Skin epidermis (tissue), 12 donors: Measurements from ENCODE around the gene PDE6D.

Experiments used
- H3K27ac ChIP-seq, 21 experiments: fragments of 200-600 bp; sonication (generic) in 11 of 21; one replicate each; pipeline ENCODE4 v1.5.0; 2020; ENCODE audit warnings: mild to moderate bottlenecking in 3 of 21, inconsistent platforms in 2 of 21, moderate library complexity in 2 of 21
- H3K4me3 ChIP-seq, 7 experiments: fragments of 200-600 bp; sonication (generic) in 2 of 7; one replicate each; pipeline ENCODE4 v1.5.0; 2020; ENCODE audit warnings: inconsistent platforms in 2 of 7, mild to moderate bottlenecking in 2 of 7, moderate library complexity in 1 of 7

The PDE6D gene

DNA sequence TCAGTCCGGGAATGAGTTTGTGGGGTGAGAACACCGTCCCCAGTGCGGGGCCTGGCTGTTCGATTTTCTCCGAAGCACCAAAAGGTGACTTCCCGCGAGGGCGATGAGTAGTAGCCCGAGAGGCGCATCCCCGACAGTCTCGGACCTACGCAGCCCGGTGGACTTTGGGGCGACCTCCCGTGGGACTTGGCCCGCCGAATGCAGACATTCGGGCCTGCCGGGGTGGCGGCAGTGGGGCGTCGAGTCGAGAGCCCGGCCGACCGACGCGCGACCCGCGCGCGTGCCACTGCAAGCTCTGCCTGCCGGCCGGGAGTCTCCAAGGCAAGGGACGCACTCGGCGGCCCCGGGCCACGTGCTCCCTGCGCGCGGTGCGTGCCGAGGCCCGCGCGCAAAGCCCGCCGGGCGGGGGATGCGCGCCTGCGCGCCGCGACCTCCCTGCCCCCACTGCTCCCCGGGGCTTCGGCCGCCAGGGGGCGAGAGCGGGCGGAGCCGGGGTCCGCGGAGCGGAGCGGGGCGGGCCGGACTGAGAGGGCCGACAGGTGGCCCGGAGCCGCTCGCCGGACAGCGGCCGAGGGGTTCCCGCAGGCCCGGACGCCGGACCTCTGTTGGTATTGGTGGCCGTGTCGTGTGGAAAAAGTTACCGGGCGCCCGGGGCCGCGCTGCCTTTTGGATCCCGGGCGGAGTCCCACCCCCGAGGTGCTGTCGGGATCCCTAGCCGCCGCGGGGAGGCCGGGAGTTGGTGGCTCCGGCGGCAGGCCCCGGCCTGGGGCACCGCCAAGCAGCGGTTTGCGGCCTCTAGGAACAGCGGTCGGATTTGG lies 70.9 kb downstream of the PDE6D start:
- H3K4me3 ChIP-seq = peak overlapping the region; percentile 70 to 99 (median 88)
- peak overlapping the region; percentile 88 to 100 (median 99) for H3K27ac ChIP-seq

DNA sequence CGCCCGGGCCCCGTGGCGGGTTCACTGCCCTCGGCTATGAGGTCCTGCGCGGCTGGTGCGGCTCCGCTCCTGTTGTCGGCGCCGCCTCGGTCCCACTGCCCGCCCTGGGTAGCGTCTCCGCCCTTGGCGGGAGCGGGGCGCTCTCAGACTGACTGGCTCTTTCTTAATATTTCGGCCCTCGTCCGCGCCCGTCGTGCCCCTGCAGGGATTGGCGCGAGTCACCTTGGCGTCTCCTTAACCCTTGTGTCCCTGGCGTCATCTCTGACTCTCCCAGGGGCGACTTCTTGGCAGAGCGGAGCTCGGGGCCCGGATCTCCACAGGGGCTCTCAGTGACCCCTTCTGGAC lies 71.5 kb downstream of the PDE6D start:
- H3K27ac ChIP-seq = peak overlapping the region; percentile 88 to 100 (median 99)
- peak overlapping the region; percentile 70 to 99 (median 88) for H3K4me3 ChIP-seq

DNA sequence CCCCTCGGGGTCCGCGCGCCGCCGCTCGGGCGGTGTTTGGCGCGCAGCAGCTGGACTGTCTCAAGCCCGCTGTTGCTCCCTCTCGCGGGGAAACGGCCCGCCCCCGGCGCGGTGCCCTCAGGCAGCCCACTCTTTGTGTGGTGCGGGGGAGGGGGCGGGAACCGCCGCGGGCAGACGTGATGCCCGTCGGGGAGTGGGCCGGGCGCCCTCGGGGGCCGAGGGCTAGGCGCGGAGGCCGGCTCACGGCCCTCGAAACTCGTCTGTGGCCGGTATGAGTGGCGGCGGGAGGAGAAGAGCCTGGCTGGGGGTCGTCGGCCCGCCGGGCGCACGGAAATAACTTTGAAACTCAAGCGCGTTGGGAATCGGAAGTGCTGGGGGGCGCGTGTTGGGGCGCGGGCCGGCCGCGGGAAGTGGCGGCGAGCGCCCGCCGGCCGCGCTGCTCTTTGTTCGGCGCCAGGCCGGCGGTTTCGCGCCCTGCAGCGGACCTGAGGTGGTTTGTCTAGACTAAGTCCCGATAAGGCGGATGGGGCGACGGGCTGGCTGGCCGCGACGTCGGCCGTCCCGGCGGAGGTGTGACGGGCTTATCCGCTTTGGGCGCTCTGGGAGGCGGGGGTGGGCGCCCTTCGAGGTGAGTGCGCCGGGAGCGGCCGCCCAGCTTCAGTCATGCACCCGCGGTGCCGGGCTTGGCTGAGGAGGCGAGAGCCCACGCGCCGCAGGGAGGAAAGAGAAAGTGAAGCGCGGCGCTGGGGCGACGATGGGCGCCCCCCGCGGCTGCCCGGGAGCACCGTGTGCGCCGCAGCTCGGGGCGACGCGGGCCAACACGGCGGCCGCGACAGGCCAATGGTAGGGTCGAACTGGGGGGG lies 72.1 kb downstream of the PDE6D start:
- H3K27ac ChIP-seq = peak overlapping the region; percentile 88 to 100 (median 99)

DNA sequence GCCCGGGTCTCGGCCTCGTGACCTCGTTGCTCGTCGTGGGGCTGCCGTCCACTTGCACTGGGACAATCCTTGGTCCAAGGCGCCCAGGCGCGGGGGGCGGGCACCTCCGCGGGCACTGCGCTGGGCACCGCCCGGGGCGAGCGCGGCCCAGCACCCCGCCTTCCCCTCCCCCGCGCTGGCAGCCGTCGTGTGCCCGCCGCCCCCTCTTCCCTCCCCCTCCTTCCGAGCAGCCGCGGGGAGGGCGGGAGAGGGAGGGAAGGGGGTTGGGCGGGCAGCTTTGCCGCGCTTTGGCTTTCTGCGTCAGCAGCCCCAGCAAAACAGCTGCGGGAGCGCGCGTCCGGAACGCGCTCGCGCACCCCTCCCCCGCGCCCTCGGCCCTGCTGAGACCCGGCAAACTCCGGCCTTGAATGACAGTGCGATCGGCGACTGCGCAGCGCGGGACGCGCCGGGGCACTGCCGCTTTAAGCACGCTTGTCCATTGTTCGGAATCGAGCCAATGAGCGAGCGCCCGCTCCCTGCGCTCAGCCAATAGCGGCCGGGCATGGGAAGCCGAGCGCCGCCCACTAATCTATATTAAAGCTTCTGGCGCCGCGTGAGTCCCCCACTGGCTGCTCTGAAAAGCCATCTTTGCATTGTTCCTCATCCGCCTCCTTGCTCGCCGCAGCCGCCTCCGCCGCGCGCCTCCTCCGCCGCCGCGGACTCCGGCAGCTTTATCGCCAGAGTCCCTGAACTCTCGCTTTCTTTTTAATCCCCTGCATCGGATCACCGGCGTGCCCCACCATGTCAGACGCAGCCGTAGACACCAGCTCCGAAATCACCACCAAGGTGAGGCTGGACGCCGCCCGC lies 72.9 kb downstream of the PDE6D start, which contains the start of gene PTMA:
Gene PTMA, plus strand, starts transcription at position 599 of the 846 bp plus-strand sequence. Its CDS starts 182 bp downstream, at position 781.
- Histone ChIP-seq H3K27ac (peak within 1 kb of the TSS; percentile 98 to 100 (median 100)), H3K4me3 (peak within 1 kb of the TSS; percentile 70 to 99 (median 88))

More for the DNA sequence above, 72.1 kb downstream of the PDE6D start:
- H3K4me3 ChIP-seq = peak overlapping the region; percentile 70 to 99 (median 88)

DNA sequence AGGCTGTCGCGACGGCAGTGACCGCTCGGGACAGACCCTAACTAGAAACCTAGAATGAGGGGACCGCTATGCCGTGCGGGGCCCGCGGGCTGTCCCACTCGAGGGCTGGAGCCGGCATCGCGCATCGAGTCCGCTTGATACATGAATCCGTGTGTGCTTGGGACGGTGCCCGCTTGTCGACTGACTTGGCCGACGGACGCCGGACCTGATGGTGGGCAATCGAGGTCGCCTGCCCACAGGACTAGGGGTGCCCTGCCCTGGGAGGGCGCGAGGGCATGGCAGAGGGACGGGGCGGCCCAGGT lies 73.5 kb downstream of the PDE6D start:
- peak overlapping the region; percentile 68 to 99 (median 88) for H3K4me3 ChIP-seq

DNA sequence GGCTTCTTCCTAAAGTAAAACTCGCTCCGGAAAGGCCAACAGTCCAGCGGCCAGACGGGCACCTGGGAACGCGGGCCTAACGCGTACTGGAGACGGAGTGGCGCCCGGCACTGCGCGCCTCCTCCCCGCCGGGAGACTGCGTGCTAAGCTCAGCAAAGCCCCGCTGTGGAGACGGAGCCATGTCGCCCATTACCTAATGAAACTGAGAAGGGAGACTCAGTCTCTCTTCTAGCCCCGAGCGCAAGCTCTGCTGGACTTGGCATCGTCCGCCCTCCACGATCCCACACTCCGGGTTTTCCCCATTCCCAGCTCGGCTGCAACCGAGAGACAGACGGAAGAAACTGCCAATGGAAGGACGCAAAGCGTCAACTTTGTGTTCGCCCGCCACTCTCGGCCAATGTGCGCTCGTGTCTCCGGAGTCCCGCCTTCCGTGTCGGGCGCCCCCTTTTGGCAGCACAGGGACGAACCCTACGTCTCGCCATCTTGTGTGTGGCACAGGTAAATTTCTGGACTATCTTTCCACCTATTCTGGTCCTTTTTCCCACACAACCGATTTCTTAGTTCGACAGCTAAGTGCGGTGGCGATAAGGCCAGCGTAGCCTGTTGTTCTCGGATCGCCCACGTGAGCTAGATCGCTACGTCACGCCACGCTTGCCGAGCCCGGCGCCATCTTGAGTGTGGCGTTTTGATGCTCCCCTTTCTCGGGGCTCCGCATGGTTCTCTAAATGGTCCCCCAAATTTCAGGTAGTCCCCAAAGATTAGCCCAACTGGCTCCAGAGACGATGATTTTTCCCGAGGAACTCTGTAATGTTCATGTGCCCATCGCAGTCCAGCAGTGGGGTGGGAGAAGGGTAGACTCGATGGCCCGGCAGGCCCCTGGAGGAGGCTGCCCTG lies 74.1 kb downstream of the PDE6D start:
- Histone ChIP-seq H3K27ac (peak overlapping the region; percentile 97 to 100 (median 100)), H3K4me3 (peak overlapping the region; percentile 68 to 99 (median 88))

More for the DNA sequence above, 73.5 kb downstream of the PDE6D start:
- peak overlapping the region; percentile 92 to 100 (median 100) for H3K27ac ChIP-seq

DNA sequence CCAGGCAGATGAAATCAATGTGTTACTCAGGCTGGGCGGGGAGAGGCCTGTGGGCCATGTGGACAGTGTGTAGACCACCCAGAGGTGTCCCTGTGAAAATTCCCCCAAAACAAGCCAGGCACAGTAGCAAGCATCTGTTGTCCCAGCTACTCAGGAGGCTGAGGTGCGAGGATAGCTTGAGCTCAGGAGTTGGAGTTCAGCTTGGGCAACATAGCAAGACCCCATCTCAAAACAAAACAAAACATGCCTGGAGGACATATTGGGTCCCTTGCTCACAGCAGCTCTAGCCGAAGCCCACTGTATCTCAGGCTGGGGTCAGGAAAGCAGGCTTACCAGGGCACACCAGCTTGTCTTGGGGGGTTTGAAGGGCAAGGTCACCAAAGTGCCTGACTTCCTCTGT lies 77.1 kb downstream of the PDE6D start:
- no peak overlapping the region for H3K27ac ChIP-seq
- no peak overlapping the region for H3K4me3 ChIP-seq

DNA sequence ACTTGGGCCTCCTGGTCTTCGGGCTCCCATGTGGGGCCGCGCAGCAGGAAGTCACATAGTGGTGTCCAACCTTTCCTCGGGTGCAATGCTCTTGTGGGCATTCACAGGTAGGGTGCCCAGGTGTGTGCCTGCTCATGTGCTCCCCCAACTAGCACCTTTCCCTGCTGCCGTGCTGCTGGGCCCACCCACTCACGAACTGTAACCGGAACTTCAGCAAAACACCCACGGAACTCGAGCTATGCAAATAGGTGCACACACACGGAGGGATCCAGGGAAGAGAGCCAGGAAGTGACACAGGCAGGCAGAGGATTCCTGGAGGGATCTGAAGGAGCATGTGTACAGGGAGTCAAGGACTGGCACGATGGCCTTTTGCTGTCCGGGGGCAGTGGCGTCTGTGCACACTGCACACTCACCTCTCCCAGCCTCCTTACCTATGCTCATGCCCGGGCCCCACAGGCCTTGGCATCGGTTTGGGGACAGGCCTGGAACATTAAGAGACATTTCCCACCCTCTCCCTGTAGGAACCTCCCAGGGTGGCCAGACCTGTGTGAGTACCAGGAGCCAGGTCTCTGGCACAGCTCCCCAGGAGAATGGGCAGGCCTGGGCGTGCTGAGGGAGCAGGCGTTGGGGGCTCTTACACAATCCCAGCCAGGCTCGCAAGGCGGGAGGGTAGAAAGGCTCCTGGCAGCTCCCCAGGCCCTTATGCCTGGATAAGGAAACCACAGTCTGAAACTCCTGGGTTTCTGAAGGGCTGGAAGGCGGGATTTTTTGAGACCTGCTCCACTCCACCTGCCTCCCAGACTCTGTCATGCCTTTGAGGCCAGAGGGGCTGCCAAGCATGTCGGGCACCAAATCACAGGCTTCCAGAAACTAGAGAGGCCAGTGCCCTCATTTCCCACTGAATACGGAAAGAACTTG lies 79.4 kb downstream of the PDE6D start:
- no peak overlapping the region for H3K4me3 ChIP-seq
- peak overlapping the region in 18 of 21 experiments; percentile 16 to 87 (median 59) for H3K27ac ChIP-seq

DNA sequence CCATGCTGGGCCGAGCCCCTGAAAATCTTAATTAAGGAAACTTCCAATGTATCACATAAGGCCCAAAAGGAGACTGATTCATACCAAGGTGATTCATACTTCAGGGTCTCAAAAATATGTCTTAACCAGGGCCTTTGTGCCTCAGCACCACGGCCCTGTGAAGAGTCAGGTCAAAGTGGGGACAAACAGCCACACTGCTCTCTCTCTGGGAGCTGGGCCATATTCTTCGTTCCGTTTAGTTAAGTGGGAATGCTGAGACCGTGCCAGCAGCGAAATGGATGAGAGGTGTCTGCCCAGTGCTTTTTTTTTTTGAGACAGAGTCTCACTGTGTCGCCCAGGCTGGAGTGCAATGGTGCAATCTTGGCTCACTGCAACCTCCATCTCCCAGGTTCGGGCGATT lies 82.1 kb downstream of the PDE6D start:
- Histone ChIP-seq H3K4me3 (no peak overlapping the region), H3K27ac (no peak overlapping the region)

DNA sequence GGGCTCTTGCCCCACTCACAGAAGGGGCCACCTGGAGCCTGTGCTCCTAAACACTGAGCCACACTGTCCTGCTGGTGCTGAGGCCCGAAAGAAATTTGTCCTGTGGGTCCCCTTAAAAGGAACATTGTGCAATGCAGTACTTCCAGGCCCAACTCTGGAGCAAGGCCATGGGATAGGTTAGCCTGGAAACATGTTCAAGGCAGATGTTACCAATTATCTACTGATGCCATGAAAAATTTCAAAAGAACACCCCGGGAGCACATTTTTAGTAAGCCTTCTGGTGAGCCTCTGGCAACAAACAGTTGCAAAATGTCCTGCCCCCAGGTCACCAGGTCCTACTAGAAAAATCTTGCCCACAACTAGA lies 85.1 kb downstream of the PDE6D start:
- Histone ChIP-seq H3K4me3 (no peak overlapping the region), H3K27ac (peak overlapping the region in 4 of 21 experiments; percentile 7 to 61 (median 54))

DNA sequence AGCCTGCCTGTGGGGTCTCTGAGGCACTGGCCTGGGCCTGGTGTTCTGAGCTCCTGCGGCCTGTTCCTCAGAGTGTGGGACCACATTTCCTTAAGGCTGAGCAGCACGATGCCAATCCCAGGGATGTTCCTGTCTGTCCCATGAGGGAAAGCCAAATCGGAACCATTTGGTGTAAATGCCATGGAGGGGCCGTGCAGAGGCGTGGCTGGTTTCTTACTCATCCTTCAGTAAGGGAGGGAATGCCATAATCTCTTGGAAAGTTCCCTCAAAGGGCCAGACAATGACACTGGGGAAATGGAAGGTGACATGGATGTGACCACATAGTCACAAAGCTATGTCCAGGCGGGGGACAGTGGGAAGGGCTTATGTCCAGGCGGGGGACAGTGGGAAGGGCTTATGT lies 87.1 kb downstream of the PDE6D start:
- peak overlapping the region in 1 of 21 experiments; percentile 25 for H3K27ac ChIP-seq

DNA sequence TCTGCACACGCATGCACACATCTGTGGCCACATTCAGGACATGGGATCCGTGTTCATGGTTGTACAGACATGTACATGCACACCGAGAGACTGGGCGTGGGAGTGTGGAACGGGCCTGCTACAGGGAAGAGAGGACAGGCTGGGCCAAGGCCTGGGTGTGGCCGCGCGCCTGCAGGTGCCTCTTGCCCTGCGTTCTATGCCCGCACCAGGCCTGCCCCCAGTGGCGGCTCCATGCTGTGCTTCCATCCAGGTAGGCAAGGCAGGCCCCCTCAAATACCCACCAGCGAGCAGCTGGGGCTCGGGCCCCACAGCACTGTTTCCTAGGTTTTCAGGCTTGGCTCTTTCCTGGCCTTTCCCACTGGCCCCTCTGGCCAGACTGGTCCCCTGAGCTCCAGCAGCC lies 88.2 kb downstream of the PDE6D start:
- no peak overlapping the region for H3K27ac ChIP-seq

More for the DNA sequence above, 87.1 kb downstream of the PDE6D start:
- H3K4me3 ChIP-seq = no peak overlapping the region

DNA sequence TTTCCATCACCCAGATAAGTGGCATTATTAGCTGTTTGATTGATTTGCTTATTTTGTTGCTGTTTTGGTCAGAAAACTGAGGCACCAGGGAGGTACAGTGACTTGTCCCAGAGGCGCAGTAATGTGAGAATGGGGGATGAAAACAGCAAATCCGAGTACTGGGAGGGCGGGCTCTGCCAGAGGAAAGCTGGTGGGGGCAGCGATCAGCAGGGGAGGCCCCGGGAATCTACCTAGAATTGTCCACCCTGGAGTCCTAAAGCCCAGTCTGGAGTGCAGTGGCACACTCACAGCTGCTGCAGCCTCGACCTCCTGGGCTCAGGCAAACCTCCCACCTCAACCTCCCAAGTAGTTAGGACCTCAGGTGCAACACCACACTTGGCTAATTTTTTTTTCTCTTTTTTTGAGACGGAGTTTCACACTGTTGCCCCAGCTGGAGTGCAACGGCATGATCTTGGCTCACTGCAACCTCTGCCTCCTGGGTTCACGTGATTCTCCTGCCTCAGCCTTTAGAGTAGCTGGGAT lies 89.8 kb downstream of the PDE6D start:
- H3K4me3 ChIP-seq = no peak overlapping the region
- no peak overlapping the region for H3K27ac ChIP-seq

More for the DNA sequence above, 88.2 kb downstream of the PDE6D start:
- no peak overlapping the region for H3K4me3 ChIP-seq

DNA sequence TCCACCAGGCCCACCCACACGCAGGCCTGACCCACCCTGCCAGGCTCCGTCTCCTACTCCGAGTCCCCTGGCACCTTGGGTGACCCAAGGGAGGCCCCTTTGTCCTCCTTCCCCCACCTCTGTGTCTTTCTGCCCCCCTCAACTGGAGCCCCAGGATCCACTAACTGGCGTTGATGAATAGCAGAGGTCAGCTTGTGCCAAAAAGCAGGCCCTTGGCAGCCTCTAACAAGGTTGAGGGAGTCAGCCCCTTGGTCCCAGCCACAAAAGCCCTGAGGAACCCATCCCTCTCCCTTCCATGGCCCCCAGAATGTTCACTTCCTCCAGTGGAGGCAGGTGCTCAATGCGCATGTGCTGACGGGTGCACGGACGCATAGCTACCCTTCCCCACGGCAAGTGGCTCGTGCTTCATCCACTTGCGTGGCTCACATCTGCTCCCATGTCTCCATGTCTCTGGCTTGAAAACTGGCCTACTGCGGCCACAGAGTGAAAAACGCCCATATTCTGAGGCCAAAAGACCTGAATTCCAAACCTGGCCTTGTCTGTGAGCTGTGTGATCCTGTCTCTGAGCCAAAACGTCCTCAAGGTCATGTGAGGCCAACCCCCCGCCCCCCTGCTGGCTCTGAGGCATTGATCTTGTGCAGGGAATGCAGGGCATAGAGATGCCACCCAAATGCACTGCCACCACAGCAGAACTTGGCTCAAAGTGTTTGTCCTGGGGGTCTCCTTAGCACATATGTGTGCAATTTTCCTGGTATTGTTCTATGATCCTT lies 91.8 kb downstream of the PDE6D start:
- no peak overlapping the region for H3K27ac ChIP-seq

DNA sequence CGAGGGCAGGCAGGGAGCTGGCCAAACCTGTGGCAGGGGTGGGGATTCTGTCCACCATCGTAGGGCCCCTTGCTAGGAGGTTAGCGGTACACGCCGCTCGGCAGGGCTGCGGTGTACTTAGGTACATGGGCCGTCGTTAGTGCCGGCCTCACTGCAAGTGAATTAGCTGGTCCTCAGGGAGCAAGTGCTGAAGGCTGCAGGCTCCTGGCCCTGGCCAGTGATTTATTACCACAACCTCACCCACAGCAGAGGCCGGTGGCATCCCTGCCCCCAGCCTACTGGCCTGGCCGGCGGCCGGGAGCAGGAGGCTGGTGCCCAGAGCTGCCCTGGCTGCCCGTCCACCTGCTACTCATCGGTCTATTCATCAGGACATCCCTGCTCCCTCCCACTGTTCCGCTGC lies 92.4 kb downstream of the PDE6D start:
- Histone ChIP-seq H3K4me3 (no peak overlapping the region), H3K27ac (no peak overlapping the region)

More for the DNA sequence above, 91.8 kb downstream of the PDE6D start:
- H3K4me3 ChIP-seq = no peak overlapping the region

DNA sequence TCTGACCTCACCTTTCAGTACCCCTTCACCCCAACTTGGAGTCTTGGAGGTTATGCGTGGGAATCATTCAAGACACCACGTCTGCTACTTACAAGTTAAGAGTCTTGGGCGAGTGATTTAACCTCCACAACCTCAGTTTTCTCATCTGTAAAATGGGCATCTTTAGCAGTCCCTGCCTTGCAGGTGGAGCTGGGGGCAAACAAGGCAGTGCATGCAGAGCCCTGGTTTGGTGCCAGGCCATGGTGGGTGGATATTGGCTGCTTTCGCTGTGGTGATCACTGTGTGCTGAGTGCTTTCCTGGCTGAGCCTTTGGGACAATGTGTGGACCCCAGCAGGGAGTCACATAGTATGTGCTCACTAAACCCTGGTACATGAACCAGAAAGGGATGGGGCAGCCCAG lies 93.1 kb downstream of the PDE6D start:
- no peak overlapping the region for H3K27ac ChIP-seq
- no peak overlapping the region for H3K4me3 ChIP-seq
